ENCODE results near the gene PIP4K2A.

- TF ChIP-seq POLR2AphosphoS5 (IDR thresholded peaks at IDR 0.05) (peak in 1 of 3 donors; percentile 70), POLR2A (IDR thresholded peaks at IDR 0.05) (no peak)
These were observed 4.1 kb downstream of the PIP4K2A start for GRCh38 chr10:22710139-22710745.

Data from spleen (tissue), 3 donors.